H7 (cell line): Measurements from ENCODE around the gene FOXK1. TPM values are rescaled to one million over a fixed set of nuclear protein-coding genes. Genes with fewer than 3 reads are reported as not detected.
A peak's percentile ranks its signal among the peaks of the same experiment; 100 is the strongest.

Source experiments
- DNase-seq: peaks from one replicate; pipeline ENCODE4 v3.0.0; 2012
- H3K27me3 ChIP-seq: 2 replicates; pipeline ENCODE4 v1.6.0; 2011; ENCODE audit warnings: mild to moderate bottlenecking, low read length; ENCODE audit not compliant: control insufficient read depth, insufficient read depth
- H3K36me3 ChIP-seq: replicated peaks from 2 replicates; pipeline ENCODE4 v1.5.1; 2011; ENCODE audit warnings: low read length; ENCODE audit not compliant: control insufficient read depth, insufficient read depth
- H3K4me3 ChIP-seq: 2 replicates; pipeline ENCODE4 v1.5.1; 2011; ENCODE audit warnings: low read depth, mild to moderate bottlenecking, control low read depth, low read length, moderate library complexity; ENCODE audit not compliant: insufficient read depth
- total RNA-seq: library from RNA; depleted of rRNA; stranded (reverse); fragments of >200 nt; shearing (Covaris generic); gene quantifications from 2 replicates; pipeline ENCODE4 v1.2.3, GENCODE V29; 2014

The FOXK1 gene
- total RNA-seq, 1 experiment from 2014 or later, result 20.4 TPM

- no peak overlapping the region for H3K4me3 ChIP-seq
- DNase-seq, result no peak
- H3K36me3 ChIP-seq, result peaks cover 3% of the 10 kb centered on the region
Observed at GRCh38 chr7:4762121-4763055, 80.3 kb downstream of the FOXK1 start.

GRCh38 chr7:4763091-4763793, 81.1 kb downstream of the FOXK1 start:
- no peaks in the 10 kb centered on the region for H3K27me3 ChIP-seq
- DNase-seq, result no peak
- no peak overlapping the region for H3K4me3 ChIP-seq
- peaks cover 3% of the 10 kb centered on the region for H3K36me3 ChIP-seq

More at GRCh38 chr7:4762121-4763055, 80.3 kb downstream of the FOXK1 start:
- no peaks in the 10 kb centered on the region for H3K27me3 ChIP-seq

DNA sequence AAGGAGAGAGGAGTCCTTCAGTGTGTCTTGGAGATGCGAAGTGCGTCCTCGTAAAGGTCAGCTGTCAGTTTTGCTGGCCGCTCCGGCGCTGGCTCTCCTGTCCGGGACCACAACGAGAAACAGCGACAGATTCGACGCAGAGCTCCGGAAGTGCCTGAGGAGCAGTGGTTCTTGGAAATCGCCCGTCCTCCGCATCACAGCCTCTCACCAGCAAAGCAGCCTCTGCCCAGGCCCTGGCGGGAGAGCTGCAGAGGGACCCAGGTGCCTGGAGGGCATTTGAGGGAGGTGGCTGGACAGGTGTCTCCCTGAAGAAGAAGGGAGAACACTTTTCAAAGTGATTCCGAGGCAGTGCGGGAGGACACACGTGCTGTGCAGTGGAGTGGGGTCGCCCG, 81.7 kb downstream of the FOXK1 start:
- DNase-seq, result no peak
- H3K4me3 ChIP-seq, result no peak overlapping the region
- H3K36me3 ChIP-seq, result peaks cover 3% of the 10 kb centered on the region
- no peaks in the 10 kb centered on the region for H3K27me3 ChIP-seq

DNA sequence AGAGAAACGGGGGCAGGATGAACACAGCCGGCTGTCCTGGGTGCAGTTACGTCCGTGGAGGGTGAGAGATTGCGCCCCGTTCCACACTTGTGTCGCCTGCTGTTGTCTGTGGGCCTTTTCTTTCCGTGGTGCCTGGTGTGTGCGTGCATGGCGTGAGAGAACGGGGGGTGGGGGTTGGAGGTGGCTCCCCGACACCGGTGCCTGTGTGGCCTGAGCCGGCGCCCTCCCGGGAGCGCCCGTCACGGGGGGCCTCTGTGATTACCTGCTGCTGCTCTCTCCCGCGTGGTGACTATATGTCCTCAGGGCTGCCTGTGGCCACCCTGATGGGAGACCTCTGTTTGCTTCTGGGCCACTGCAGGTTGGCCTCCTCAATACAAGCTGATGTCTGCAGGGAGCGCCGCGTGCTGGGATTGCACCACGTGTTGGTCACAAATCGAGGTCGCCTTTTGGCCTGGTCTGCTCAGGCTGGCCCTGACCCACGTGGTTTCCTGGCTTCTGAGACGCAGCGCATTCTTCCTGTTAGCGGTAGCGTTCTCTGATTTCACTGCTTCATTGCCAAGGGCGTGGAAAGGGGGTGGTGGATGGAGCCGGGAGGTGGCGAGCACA, 82.4 kb downstream of the FOXK1 start:
- Histone ChIP-seq H3K4me3 (no peak overlapping the region), H3K27me3 (no peaks in the 10 kb centered on the region), H3K36me3 (peaks cover 3% of the 10 kb centered on the region)
- DNase-seq, result no peak

DNA sequence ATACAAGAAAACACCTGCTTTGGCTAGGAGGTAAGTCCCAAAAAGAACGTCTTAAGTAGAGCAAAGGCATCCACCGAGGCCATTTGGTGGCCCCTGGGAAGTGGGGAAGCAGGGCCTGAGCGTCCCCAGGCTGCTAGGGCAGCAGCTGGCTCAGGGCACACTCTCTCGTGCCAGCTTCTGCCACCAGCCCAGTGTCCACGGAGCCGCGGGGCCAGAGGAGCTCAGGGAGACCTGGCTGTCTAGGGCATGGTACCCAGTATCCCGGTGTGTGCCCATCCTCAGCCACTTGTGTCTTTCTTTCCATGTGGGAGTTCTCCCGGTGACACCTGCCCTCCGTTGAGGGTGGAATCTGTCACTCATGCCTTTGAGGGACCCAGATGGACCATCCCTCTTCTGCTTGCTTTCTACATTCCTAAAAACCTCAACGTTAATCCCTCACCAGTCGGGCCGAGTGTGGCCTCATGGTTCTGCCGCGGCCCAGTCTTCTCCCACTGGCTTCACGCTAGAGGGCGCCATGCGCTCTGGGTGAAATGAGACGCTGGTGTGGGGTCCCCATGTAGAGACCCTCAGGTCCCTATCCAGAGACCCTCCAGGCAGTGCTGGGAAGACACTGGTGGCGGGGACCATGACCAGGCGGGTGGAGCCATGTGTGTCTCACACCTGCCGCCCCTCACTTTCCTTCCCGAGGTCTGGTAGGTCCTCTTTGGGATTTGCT, 83.8 kb downstream of the FOXK1 start:
- peak; percentile 89 for DNase-seq
- H3K36me3 ChIP-seq, result peaks cover 3% of the 10 kb centered on the region

DNA sequence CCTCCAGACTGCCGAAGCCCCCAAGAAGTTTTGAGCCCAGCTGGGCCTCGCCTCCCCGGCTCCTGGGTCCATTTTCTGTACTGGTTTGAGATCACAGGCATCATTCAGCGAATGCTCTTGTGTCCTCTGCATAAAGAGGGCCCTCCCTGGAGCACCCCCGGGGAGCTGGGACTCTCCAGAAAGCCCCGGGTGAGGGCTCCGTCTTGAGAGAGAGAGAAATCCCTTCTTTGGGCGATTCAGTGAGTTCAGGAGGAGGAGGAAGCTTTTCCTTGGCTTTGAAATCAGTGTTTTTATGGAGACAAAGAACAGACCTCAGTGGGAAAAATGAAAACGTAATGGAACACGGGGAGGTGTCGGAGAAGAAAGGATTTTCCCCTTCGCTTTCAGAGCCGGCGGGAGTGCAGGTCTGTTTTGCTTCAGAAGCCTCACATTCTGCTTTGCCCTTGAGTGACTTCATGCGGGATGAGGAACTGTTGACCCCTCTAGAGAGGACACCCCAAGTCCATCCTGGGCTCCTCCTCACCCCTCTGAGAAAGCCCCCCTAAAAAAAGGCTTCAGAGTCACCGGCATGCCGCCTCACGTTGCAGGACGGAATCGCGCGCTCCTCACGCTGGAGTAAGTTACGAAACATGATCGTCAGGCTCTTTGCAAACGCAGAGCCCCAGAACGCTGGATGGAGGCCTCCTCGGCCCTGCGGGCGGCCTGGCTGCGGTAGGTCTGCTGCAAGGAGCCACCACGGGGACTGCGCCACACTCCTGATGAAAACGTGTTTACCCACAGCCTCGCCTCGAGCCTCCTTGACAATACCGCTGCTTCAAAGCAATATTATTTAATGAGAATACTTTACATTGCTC, 84.8 kb downstream of the FOXK1 start:
- Histone ChIP-seq H3K4me3 (no peak overlapping the region), H3K36me3 (peaks cover 1% of the 10 kb centered on the region; the same call in 1 of the 2 replicates), H3K27me3 (no peaks in the 10 kb centered on the region)
- DNase-seq, result no peak

More for the DNA sequence above, 83.8 kb downstream of the FOXK1 start:
- Histone ChIP-seq H3K27me3 (no peaks in the 10 kb centered on the region), H3K4me3 (no peak overlapping the region)

DNA sequence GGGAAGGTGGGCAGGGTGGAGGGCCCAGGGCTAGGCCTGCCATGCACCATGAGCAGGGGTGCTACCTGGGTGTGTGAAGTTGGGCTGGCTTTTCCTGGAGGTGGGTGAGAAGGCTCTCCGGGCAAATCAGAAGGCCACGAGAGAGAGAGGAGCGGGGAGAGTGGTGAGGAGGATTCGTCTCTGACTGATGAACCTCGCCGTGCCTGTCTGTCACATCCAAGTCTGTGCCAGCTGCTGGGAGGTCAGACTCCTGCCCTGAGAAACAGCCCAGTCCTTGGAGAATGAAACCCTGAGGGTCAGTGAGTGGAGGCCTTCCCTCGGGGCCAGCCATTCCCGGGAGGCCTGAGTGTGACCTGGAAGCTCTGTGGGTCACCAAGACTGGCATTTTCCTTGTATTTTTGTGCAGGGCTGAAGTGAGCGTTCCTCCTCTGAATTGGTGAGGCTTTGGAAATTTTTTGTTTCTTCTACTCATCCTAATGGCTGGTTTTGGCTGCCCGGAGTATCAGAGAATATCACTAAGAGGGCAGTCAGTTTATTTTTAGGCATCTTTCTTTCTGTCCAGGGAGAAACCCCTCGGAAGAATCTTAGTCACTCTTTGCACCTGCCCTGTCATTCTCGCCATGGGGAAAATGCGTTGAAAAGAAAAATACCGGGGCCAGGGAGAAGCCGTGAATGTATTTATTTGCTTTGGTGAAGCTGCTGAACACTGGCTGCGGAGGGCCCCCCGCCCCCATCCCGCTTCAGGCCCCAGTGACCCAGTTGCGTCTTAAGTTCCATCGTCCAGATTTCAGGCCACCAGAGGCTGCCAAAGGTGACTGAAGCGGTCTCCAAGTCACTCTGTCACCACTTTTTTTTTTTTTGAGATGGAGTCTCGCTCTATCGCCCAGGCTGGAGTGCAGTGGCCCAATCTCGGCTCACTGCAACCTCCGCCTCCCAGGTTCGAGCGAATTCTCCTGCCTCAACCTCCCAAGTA, 86.8 kb downstream of the FOXK1 start:
- H3K36me3 ChIP-seq, result no peaks in the 10 kb centered on the region
- H3K4me3 ChIP-seq, result no peak overlapping the region
- no peaks in the 10 kb centered on the region for H3K27me3 ChIP-seq
- DNase-seq, result no peak

DNA sequence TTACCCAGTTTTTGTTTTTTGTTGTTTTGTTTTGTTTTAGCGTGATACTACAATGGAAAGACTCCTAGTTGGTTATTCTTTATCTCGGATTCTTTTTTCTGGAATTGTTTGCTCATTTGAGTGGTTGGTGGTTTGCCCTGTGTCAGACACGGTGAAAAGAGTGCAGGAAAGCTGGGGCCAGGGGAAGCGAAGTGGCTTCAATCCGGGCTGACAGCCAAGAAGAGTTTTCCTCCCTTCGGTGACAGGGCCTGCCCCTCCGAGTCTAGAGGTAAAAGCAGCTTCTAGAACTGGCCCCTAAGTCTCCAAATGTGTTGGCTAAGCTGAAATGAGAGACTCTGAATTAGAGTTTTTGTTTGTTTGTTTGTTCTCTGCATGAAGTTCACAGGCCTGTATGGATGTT, 87.7 kb downstream of the FOXK1 start:
- no peak for DNase-seq

GRCh38 chr7:4770886-4771285, 88.8 kb downstream of the FOXK1 start:
- DNase-seq, result no peak
- H3K27me3 ChIP-seq, result no peaks in the 10 kb centered on the region
- H3K4me3 ChIP-seq, result no peak overlapping the region
- H3K36me3 ChIP-seq, result no peaks in the 10 kb centered on the region

More for the DNA sequence above, 87.7 kb downstream of the FOXK1 start:
- Histone ChIP-seq H3K27me3 (no peaks in the 10 kb centered on the region), H3K4me3 (no peak overlapping the region), H3K36me3 (no peaks in the 10 kb centered on the region)

DNA sequence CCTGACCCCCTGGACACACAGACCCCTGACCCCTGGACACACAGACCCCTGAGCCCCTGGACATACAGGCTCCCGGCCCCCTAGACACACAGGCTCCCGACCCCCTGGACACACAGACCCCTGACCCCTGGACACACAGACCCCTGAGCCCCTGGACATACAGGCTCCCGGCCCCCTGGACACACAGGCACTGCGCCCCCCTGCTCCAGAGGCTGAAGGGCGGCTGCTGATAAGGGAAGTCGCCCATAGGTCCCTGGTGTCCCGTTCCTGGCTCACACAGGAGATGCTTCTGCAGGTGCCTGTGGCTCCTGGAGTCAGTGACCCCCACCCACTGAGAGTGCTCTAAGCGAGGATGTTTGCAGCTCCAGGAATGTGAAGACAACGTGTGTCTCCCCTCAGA, 89.6 kb downstream of the FOXK1 start:
- Histone ChIP-seq H3K4me3 (no peak overlapping the region), H3K36me3 (no peaks in the 10 kb centered on the region), H3K27me3 (no peaks in the 10 kb centered on the region)
- DNase-seq, result no peak

DNA sequence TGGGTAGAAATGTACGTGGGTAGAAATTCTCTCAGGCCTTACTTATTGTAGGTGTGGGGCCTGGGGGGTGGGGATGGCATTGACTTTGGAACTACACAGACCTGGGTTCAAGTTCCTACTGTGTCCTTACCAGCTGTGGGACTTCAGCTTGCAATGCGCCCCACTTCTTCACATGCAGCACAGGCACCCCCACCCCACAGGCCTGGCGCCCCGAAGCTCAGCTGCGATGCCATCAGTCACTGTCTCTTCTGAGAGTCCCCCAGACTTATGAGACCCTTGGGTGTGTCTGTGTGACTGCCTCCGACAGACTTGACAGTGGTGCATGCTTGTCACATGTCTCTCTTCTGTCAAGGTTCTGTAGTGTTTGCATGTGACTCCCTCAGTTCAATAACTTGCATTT, 90.2 kb downstream of the FOXK1 start:
- H3K27me3 ChIP-seq, result no peaks in the 10 kb centered on the region
- H3K4me3 ChIP-seq, result no peak overlapping the region
- no peak for DNase-seq

GRCh38 chr7:4774007-4774406, 91.9 kb downstream of the FOXK1 start:
- Histone ChIP-seq H3K4me3 (no peak overlapping the region), H3K36me3 (no peaks in the 10 kb centered on the region), H3K27me3 (no peaks in the 10 kb centered on the region)
- no peak for DNase-seq

More for the DNA sequence above, 90.2 kb downstream of the FOXK1 start:
- H3K36me3 ChIP-seq, result no peaks in the 10 kb centered on the region
